Fibroblast of mammary gland (primary cell): ENCODE data around the gene CD8B.

ENCODE experiments used
- DNase-seq: peaks from one replicate; pipeline ENCODE4 v3.0.0-alpha.2; 2010; ENCODE audit warnings: low read depth
- H3K4me3 ChIP-seq: 2 replicates; pipeline ENCODE4 v1.5.1; 2011; ENCODE audit warnings: low read depth, mild to moderate bottlenecking, low read length, moderate library complexity; ENCODE audit not compliant: control insufficient read depth
- TF ChIP-seq, protein P1 (sequence below): conservative IDR thresholded peaks from 2 replicates; pipeline ENCODE4 v1.5.1; 2011; ENCODE audit warnings: low read depth, low read length, inconsistent platforms; ENCODE audit not compliant: control insufficient read depth, insufficient read depth

CD8B gene

DNA sequence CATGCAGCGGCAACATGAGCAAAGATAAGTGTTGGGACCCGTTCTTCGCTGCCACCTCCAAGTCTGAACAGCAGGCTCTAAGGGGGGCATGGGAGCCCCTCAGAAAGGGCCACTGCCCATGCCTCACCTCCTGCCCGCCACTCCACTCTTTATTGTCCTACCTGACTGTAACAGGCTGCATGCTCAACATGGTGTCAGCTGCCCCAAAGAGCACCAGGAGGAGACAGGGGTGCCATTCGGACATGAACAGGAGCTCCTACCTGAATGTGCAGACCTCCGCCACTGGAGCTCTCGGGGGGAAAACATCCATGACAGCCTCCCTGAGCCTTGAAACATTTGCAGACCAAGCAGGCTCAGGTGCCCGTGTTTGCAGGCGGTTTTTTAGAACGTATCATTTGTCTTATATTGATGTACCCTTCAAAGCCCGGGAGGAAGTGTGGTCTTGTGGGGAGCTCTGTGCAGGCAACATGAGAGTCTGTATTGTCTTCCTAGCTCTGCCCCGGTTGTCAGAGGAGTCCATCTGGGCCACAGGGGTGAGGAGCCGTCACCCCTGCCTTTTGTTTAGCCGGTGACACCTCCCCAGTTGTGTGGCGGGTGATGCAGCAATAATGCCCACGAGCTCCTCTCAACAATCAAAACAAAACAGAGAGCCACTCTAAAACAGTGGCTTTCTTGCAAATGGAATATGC, 35.8 kb downstream of the CD8B start:
- no peak for DNase-seq
- no peak overlapping the region for H3K4me3 ChIP-seq
- TF ChIP-seq, protein P1, sequence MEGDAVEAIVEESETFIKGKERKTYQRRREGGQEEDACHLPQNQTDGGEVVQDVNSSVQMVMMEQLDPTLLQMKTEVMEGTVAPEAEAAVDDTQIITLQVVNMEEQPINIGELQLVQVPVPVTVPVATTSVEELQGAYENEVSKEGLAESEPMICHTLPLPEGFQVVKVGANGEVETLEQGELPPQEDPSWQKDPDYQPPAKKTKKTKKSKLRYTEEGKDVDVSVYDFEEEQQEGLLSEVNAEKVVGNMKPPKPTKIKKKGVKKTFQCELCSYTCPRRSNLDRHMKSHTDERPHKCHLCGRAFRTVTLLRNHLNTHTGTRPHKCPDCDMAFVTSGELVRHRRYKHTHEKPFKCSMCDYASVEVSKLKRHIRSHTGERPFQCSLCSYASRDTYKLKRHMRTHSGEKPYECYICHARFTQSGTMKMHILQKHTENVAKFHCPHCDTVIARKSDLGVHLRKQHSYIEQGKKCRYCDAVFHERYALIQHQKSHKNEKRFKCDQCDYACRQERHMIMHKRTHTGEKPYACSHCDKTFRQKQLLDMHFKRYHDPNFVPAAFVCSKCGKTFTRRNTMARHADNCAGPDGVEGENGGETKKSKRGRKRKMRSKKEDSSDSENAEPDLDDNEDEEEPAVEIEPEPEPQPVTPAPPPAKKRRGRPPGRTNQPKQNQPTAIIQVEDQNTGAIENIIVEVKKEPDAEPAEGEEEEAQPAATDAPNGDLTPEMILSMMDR = no peak

DNA sequence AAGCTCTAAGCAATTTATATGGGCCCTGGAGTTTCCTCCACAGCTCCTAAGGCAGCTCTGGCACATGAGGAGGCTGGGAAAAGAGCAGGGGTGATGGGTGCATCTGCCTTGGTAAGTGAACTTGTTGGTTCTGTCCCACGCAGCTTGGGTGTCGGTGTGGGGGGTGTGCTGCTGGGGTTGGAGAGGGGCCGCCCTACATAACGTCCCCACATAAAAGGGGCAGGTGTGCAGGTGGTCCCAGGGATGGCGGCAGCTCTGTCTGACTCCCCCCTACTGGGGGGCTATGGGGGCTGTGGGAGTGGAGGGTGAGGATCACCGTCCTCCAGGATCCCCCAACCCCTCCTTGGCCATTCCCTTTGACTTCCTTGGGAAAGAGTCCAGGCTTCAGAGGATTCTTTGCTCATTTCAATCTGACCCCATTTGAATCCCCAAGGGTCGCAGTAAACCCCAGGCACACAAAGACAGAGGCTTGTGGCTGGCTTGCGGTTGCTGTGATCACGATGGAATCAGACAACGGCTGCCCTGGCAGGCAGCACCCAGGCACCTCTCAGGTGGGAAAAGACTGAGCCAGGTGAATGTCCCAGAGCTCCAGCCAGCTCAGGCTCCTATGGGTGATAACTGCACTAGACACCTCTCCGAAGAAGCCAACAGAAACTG, 36.5 kb downstream of the CD8B start:
- H3K4me3 ChIP-seq = no peak overlapping the region
- DNase-seq = no peak
- TF ChIP-seq, protein P1 = no peak

DNA sequence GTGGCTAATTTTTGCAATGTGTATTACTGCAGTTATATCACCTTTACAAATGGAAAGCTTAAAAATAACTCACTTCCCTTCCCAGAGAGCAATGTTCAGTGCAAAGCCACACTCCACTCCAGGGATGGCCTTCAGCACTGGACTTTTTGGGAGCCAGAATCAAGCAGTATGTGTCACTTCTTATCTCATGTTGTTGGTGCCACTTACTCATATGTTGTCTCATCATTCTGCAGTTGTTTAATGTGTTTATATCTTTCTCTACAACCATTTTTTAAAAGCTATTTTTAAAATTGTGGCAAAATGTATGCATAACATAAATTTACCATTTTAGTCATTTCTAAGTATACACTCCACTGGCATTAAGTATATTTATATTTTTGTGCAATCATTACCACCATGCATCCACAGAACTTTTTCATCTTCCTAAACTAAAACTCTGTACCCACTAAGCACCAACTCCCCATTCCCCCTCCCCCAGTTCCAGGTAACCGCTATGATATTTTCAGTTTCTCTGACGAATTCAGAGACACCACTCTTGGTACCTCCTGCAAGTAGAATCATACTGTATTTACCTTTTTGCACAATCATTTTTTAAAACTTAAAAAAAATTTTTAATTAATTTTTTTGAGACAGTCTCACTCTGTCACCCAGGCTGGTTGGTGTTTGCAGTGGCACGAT, 38.9 kb downstream of the CD8B start:
- H3K4me3 ChIP-seq = no peak overlapping the region
- no peak for DNase-seq
- TF ChIP-seq, protein P1 = no peak

DNA sequence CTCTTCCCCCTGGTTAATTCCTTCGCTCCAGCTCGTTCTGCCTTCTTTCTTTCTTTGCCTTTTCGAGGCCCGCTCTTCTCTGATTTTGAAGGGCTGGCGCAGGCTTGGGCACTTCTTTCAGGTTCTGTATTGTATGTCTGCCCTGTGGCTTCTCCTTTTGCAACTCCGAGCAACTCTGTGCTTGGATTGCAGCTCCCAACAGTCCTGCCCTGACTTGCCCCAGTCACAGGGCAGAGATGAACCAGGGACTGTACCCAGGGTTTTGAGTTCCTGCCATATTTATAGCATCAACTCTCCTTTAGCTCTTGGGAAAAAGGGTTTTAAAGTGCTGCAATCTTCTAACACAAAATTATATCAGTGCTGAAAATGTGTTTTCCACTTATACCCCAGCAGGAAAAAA, 39.8 kb downstream of the CD8B start:
- H3K4me3 ChIP-seq = no peak overlapping the region
- TF ChIP-seq, protein P1 = no peak
- no peak for DNase-seq

DNA sequence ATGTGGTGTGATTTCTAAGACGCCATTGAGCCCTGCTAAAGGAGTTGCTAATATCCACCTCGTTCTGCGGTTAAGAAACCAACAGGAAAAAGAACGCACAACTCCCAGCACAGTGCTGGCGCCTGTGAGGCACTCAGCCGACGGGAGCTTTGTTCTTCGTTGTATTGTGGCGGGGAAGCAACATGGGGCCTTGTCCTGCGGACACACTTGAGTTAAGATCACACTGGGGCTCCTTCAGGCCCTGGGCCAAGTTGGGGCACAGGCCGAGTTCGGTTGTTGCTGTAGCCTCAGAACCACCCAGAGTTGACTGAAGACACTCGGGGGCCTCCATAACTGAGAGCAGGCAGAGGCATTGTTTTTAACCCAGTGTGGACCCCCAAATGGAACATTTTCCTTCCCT, 40.4 kb downstream of the CD8B start:
- TF ChIP-seq, protein P1 = no peak
- DNase-seq = no peak
- no peak overlapping the region for H3K4me3 ChIP-seq

DNA sequence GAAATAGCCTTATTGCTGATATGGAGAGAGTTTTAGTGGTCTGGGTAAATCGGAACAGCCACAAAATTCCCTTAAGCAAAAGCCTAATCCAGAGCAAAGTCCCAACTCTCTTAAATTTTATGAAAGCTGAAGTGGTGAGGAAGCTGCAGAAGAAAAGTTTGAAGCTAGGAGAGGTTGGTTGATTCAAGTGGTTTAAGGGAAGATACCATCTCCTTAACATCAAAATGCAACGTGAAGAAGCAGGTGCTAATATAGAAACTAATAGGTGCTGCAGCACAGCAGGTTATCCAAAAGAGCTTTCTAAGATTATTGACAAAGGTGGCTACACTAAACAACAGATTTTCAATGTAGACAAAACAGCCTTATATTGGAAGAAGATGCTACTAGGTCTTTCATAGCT, 42.7 kb downstream of the CD8B start:
- no peak for DNase-seq
- TF ChIP-seq, protein P1 = no peak
- H3K4me3 ChIP-seq = no peak overlapping the region
